ENCODE results near the gene NME4.
A peak's percentile ranks its signal among the peaks of the same experiment; 100 is the strongest.

NME4 gene

DNA sequence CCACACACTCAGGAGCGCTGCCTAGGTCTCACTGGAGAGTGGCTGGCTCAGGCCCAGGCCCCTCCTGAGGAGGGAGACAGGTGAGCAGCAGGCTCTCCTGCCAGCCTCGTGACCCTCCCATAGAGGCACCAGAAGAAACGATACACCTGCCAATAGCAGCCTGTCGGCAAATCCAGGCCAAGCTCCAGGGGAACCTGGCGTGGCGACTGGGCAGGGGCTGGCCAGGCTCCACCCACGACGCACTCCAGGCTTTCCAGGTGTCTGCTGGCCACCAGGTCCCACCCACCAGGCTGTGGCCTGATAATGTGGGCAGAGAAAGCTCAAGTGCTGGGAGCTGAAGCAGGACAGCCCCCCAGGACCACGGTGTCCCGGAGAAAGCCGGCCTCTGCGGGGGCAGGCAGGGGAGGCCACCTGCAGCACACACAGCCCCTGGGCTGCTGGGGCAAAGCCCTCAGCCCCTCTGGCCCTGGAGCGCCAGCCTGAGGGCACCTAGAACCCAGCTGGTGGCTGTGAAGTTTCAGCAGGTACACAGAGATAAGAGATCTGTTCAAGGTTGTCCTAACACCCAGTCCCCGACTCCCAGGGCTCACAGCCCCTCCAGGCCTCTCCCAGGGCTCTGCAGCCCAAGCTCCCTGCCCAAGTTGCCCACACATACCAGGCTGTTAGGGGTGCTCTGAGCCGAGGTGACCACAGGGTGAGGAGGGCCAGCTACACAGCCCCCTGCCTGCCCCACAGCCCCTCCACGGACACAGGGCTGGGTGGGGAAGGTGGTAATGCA, 17.6 kb upstream of the NME4 start:
- TF ChIP-seq, protein P1, sequence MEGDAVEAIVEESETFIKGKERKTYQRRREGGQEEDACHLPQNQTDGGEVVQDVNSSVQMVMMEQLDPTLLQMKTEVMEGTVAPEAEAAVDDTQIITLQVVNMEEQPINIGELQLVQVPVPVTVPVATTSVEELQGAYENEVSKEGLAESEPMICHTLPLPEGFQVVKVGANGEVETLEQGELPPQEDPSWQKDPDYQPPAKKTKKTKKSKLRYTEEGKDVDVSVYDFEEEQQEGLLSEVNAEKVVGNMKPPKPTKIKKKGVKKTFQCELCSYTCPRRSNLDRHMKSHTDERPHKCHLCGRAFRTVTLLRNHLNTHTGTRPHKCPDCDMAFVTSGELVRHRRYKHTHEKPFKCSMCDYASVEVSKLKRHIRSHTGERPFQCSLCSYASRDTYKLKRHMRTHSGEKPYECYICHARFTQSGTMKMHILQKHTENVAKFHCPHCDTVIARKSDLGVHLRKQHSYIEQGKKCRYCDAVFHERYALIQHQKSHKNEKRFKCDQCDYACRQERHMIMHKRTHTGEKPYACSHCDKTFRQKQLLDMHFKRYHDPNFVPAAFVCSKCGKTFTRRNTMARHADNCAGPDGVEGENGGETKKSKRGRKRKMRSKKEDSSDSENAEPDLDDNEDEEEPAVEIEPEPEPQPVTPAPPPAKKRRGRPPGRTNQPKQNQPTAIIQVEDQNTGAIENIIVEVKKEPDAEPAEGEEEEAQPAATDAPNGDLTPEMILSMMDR (IDR thresholded peaks at IDR 0.05; ENCODE audit: low read length, missing control alignments) = no peak
- no peak overlapping the region for H3K4me3 ChIP-seq (replicated peaks; ENCODE audit: low read depth, low read length)
- no peak for DNase-seq (ENCODE audit: low read depth)

DNA sequence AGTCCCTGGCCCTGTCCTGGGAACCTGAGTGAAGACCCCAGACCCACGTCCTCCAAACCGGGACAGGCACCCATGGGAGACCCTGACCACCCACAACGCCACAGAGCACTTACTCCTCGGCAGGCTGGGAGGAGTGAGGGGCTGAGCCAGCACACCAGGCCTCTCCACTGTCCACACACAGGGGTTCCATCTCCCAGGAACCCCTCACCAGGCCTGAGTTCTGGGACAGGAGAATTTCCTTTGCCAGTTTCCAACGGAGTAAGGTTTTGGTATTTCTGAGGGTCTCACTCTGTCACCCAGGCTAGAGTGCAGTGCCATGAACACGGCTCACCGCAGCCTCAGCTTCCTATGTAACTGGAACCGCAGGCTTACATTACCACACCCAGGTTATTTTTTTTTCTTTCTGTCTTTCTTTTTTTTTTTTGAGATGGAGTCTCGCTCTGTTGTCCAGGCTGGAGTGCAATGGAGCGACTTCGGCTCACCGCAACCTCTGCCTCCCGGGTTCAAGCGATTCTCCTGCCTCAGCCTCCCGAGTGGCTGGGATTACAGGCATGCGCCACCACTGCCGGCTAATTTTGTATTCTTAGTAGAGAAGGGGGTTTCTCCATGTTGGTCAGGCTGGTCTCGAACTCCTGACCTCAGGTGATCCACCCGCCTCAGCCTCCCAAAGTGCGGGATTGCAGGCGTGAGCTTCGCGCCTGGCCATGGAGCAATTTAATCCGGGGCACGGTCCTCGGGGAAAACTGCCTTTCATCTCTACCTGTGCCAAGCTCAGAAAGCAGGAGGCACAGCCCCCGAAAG, 16.8 kb upstream of the NME4 start:
- H3K4me3 ChIP-seq (replicated peaks; ENCODE audit: low read depth, low read length) = peak overlapping the region; percentile 76
- TF ChIP-seq, protein P1 (IDR thresholded peaks at IDR 0.05; ENCODE audit: low read length, missing control alignments) = no peak
- no peak for DNase-seq (ENCODE audit: low read depth)

DNA sequence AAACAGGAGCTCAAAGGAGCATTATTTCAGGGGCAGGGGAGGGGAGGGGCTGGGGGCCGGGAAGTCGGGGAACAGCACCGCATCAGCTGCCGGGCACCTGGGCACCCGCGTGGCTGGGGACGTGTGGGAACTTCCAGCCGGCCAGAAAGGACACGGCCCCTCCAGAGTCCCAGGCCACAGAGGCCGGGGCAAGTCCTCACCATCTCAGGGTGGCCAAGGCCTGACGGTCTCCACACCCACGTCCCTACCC, 16.3 kb upstream of the NME4 start:
- peak overlapping the region; percentile 76 for H3K4me3 ChIP-seq (replicated peaks; ENCODE audit: low read depth, low read length)
- no peak for DNase-seq (ENCODE audit: low read depth)
- TF ChIP-seq, protein P1 (IDR thresholded peaks at IDR 0.05; ENCODE audit: low read length, missing control alignments) = no peak

DNA sequence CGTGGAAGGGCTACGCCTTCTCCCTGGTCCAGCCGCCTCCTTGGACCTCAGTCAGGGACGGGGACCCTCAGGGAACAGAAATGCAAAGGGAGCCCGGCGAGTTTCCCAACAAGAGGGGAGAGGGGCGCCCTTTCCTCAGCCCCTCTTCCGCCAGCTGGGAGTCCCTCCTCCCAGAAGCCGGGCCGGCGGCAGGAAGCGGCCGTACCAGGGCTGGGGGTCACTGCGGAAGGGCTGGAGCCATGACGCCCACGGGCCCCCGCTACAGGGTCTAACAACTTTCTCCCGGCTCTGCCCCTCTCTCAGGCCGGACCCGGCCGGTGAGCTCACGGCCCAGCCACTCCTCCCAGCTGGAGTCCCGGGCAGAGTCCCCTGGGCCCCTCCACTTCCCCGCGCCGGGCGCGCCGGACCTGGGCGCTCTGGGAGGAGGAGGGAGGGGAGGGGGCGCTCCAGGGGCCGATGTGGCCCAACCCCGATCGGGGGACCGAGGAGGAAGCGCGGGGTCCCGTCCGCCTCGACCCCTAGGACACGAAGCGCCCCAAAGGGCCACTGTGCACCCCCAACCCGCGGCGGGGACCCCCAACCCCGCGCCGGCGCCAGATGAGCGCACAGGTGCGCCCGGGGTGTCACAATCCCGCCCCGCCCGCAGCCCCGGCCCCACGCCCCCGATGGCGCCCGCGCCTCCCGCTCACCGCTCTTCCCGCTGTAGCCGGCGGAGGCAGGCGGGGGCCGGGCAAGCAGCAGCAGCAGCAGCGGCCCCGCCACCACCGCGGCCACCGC, 15.8 kb upstream of the NME4 start:
- DNase-seq (ENCODE audit: low read depth) = no peak
- TF ChIP-seq, protein P1 (IDR thresholded peaks at IDR 0.05; ENCODE audit: low read length, missing control alignments) = no peak
- peak overlapping the region; percentile 76 for H3K4me3 ChIP-seq (replicated peaks; ENCODE audit: low read depth, low read length)

DNA sequence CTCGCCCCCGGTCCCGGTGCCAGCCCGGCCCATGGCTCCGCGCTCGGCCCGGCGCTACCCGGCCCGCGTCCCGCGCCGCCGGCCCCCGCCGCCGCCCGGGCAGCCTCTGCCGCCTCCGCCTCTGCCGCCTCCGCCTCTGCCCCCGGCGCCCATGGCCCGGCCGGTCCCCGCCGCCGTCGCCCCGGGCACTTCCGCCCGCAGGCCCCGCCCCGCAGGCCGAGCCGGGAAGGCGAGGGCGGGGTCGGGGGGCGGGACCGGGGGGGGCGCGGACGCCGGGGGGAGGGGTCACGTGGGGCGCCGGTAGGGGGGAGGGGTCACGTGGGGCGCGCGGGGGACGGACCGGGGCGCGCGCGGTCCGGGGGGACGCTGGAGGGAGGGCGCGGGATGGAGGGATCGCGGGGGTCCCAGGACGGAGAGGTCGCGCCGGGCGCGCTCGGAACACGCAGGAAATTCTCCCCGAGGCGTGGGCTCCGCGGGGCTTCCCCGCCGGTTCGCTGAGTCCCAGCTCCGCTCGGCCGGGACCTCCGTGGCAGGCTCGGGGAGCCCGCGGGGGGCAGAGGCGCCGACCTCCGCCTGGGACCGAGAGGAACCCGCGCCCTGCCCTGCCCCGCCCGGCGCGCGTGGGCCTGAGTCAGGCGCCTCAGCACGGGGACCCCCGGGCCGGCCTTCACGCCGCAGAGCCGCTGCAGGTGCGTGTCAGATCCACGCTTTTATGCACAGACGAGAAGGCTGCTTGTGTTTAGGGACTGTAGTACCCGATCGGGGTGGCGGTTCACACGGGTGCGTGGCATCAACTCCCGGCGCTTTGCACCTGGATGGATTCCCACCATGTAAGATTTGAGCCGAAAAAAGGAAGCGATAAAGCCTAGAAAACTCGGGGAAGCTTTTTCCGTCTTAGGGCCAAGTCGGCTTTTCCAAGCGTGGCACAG, 14.9 kb upstream of the NME4 start, which contains the start of gene PGAP6:
Gene PGAP6, minus strand, starts transcription at position 190 of the 929 bp plus-strand sequence. Its CDS starts 157 bp downstream, at position 33.
- DNase-seq (ENCODE audit: low read depth) = peak; percentile 42
- peak within 1 kb of the TSS; percentile 76 for H3K4me3 ChIP-seq (replicated peaks; ENCODE audit: low read depth, low read length)
- TF ChIP-seq, protein P1 (IDR thresholded peaks at IDR 0.05; ENCODE audit: low read length, missing control alignments) = no peak
